ENCODE results near the gene FAM43B.

FAM43B gene

DNA sequence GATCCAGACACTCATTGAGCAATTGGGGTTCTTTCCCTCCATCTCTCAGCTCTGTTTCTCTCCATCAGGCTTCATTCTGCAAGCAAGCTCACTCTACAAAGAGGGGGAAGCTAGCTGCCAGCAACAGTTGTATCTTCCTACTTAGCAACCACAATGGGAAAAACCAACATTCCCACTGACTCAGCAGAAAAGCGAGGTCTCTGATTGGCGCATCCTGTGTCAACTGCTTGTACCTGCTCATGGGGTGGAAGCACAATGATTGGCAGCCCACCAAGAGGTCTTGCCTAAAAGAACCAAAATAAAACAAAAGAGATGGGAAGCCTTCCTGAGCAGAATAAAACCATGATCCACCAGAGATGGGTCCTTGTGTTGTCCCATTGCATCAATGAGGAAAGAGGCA is 32.5 kb downstream of the FAM43B start:
- H3F3A ChIP-seq (ENCODE audit: insufficient read depth, low read length) = no peaks in the 10 kb centered on the region

DNA sequence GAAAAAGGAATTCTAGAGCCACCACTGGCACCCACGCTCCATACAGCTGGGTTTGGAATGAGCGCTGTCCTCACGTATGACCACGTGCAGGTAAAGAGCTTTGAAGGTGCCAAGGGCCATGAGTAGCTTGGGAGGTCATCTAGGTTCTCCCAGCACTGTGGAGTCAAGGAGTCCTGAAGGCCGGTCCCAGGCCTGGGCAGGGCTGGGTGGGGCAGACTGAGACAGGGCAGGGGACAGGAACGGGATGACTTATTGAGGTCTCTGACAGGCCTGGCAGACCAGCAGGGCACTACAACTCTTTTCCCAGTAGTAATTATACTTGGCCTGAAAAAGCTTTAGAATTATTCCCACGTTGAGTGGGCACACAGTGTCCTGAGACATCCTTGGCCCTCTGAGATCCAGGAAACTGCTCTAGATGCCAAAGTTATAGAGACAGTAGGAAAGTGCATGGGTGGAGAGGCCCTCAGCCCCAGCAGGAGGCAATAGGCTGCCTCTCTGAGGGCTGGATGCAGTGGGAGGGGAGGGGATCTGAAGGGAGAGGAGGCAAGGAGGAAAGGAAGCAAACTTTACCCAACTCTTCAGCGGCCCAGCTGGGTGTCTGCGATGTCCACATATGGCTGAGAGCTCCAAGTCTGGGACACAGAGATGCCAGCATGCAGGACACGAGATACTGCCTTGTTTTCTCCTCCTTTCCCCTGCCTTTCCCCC is 34.7 kb downstream of the FAM43B start:
- no peak overlapping the region for H3K4me2 ChIP-seq (ENCODE audit: low read depth, low read length)
- H3K27me3 ChIP-seq (replicated peaks; ENCODE audit: insufficient read depth, low read length) = peaks cover 69% of the 10 kb centered on the region
- no peaks in the 10 kb centered on the region for H3K79me2 ChIP-seq (ENCODE audit: low read length)
- H3K27ac ChIP-seq (ENCODE audit: low read length) = no peak overlapping the region
- 0 out of 2 replicates have a peak, but pooled peaks cover 9% of the 10 kb centered on the region for H3K4me1 ChIP-seq (ENCODE audit: low read length)
- H4K20me1 ChIP-seq (ENCODE audit: insufficient read depth, low read length) = no peaks in the 10 kb centered on the region
- H3K9me2 ChIP-seq (replicated peaks; ENCODE audit: insufficient read depth, low read length) = no peaks in the 10 kb centered on the region
- TF ChIP-seq, protein P1, sequence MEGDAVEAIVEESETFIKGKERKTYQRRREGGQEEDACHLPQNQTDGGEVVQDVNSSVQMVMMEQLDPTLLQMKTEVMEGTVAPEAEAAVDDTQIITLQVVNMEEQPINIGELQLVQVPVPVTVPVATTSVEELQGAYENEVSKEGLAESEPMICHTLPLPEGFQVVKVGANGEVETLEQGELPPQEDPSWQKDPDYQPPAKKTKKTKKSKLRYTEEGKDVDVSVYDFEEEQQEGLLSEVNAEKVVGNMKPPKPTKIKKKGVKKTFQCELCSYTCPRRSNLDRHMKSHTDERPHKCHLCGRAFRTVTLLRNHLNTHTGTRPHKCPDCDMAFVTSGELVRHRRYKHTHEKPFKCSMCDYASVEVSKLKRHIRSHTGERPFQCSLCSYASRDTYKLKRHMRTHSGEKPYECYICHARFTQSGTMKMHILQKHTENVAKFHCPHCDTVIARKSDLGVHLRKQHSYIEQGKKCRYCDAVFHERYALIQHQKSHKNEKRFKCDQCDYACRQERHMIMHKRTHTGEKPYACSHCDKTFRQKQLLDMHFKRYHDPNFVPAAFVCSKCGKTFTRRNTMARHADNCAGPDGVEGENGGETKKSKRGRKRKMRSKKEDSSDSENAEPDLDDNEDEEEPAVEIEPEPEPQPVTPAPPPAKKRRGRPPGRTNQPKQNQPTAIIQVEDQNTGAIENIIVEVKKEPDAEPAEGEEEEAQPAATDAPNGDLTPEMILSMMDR (IDR thresholded peaks at IDR 0.05; ENCODE audit: low read length) = no peak
- TF ChIP-seq EZH2phosphoT487 (IDR thresholded peaks at IDR 0.05; ENCODE audit: low read length) (no peak), EZH2 (optimal IDR thresholded peaks at IDR 0.05; ENCODE audit: low read depth, low read length) (no peak)
- H3K36me3 ChIP-seq (replicated peaks; ENCODE audit: insufficient read depth, low read length) = no peaks in the 10 kb centered on the region
- no peaks in the 10 kb centered on the region for H3K9me3 ChIP-seq (replicated peaks; ENCODE audit: insufficient read depth, low read length)
- no peak overlapping the region for H3K4me3 ChIP-seq (ENCODE audit: low read length)
- H3F3A ChIP-seq (ENCODE audit: insufficient read depth, low read length) = no peaks in the 10 kb centered on the region
- no peak overlapping the region for H2AFZ ChIP-seq (ENCODE audit: low read length)
- no peak for DNase-seq
- H3K9ac ChIP-seq (ENCODE audit: low read length) = no peak overlapping the region

More for the DNA sequence above, 32.5 kb downstream of the FAM43B start:
- H3K27ac ChIP-seq (ENCODE audit: low read length) = no peak overlapping the region
- H3K9me3 ChIP-seq (replicated peaks; ENCODE audit: insufficient read depth, low read length) = no peaks in the 10 kb centered on the region
- no peak overlapping the region for H3K4me3 ChIP-seq (ENCODE audit: low read length)
- no peak overlapping the region for H3K4me2 ChIP-seq (ENCODE audit: low read depth, low read length)
- H3K79me2 ChIP-seq (ENCODE audit: low read length) = no peaks in the 10 kb centered on the region
- DNase-seq = no peak
- H3K9me2 ChIP-seq (replicated peaks; ENCODE audit: insufficient read depth, low read length) = no peaks in the 10 kb centered on the region
- H3K27me3 ChIP-seq (replicated peaks; ENCODE audit: insufficient read depth, low read length) = peaks cover 66% of the 10 kb centered on the region
- TF ChIP-seq EZH2phosphoT487 (IDR thresholded peaks at IDR 0.05; ENCODE audit: low read length) = no peak
- no peak for TF ChIP-seq EZH2 (optimal IDR thresholded peaks at IDR 0.05; ENCODE audit: low read depth, low read length)
- TF ChIP-seq, protein P1 (IDR thresholded peaks at IDR 0.05; ENCODE audit: low read length) = no peak
- no peak overlapping the region for H2AFZ ChIP-seq (ENCODE audit: low read length)
- 0 out of 2 replicates have a peak, but pooled peaks cover 9% of the 10 kb centered on the region for H3K4me1 ChIP-seq (ENCODE audit: low read length)
- H4K20me1 ChIP-seq (ENCODE audit: insufficient read depth, low read length) = no peaks in the 10 kb centered on the region
- no peak overlapping the region for H3K9ac ChIP-seq (ENCODE audit: low read length)
- no peaks in the 10 kb centered on the region for H3K36me3 ChIP-seq (replicated peaks; ENCODE audit: insufficient read depth, low read length)

DNA sequence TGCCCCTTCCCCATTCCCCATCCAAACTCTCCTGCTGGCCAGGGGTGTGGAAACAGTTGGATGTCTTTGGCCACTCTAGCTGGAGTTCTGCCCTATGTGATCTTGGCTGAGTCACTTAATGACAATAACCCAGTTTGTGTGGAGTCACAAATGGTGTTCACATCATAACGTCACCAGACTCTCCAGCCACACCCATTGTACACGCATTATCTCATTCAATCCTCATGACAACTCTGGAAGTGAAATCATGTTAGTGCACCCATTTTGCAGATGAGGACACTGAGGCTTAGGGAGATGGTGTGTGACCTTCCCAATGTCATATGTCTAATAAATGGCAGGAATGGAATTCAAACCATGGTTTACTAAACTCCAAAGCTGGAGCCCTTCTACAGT is 35.3 kb downstream of the FAM43B start:
- Histone ChIP-seq H3K4me1 (ENCODE audit: low read length) (0 out of 2 replicates have a peak, but pooled peaks cover 9% of the 10 kb centered on the region), H3K36me3 (replicated peaks; ENCODE audit: insufficient read depth, low read length) (no peaks in the 10 kb centered on the region), H3F3A (ENCODE audit: insufficient read depth, low read length) (no peaks in the 10 kb centered on the region), H3K27me3 (replicated peaks; ENCODE audit: insufficient read depth, low read length) (peaks cover 65% of the 10 kb centered on the region), H4K20me1 (ENCODE audit: insufficient read depth, low read length) (no peaks in the 10 kb centered on the region), H3K9ac (ENCODE audit: low read length) (no peak overlapping the region), H3K4me3 (ENCODE audit: low read length) (no peak overlapping the region), H2AFZ (ENCODE audit: low read length) (no peak overlapping the region), H3K9me2 (replicated peaks; ENCODE audit: insufficient read depth, low read length) (no peaks in the 10 kb centered on the region), H3K9me3 (replicated peaks; ENCODE audit: insufficient read depth, low read length) (no peaks in the 10 kb centered on the region), H3K27ac (ENCODE audit: low read length) (no peak overlapping the region), H3K4me2 (ENCODE audit: low read depth, low read length) (no peak overlapping the region), H3K79me2 (ENCODE audit: low read length) (no peaks in the 10 kb centered on the region)
- TF ChIP-seq EZH2phosphoT487 (IDR thresholded peaks at IDR 0.05; ENCODE audit: low read length) (no peak), EZH2 (optimal IDR thresholded peaks at IDR 0.05; ENCODE audit: low read depth, low read length) (no peak)
- TF ChIP-seq, protein P1 (IDR thresholded peaks at IDR 0.05; ENCODE audit: low read length) = no peak
- no peak for DNase-seq

Data from MM.1S (cell line).